ENCODE measurements around the gene TBL1X.

The TBL1X gene

DNA sequence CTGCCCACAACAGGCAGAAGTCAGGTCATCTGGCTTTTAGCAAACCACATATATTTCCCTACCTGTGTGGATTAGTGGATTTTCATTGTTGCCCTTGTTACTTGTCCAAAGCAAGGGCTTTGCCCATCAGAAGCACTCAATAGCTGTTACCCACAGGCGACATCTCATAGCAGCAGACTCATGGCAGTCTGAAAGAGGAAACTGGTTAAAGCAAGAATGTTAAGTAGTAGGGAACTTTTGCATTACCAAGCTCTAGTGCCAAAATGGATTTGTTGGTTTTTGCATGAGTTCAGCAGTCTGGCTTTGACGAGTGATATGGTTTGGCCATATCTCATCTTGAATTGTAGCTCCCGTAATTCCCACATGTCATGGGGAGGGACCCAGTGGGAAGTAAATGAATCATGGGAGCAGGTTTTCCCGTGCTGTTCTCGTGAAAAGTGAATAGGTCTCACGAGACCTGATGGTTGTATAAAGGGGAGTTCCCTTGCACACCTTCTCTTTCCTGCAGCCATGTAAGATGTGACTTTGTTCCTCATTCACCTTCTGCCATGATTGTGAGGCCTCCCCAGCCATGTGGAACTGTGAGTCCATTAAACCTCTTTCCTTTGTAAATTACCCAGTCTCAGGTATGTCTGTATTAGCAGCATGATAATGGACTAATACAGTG lies 192.9 kb downstream of the TBL1X start:
- no peak for TF ChIP-seq MYC (IDR thresholded peaks at IDR 0.05; ENCODE audit: low read depth, low read length)
- TF ChIP-seq, protein P1, sequence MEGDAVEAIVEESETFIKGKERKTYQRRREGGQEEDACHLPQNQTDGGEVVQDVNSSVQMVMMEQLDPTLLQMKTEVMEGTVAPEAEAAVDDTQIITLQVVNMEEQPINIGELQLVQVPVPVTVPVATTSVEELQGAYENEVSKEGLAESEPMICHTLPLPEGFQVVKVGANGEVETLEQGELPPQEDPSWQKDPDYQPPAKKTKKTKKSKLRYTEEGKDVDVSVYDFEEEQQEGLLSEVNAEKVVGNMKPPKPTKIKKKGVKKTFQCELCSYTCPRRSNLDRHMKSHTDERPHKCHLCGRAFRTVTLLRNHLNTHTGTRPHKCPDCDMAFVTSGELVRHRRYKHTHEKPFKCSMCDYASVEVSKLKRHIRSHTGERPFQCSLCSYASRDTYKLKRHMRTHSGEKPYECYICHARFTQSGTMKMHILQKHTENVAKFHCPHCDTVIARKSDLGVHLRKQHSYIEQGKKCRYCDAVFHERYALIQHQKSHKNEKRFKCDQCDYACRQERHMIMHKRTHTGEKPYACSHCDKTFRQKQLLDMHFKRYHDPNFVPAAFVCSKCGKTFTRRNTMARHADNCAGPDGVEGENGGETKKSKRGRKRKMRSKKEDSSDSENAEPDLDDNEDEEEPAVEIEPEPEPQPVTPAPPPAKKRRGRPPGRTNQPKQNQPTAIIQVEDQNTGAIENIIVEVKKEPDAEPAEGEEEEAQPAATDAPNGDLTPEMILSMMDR (IDR thresholded peaks at IDR 0.05; ENCODE audit: low read depth, low read length), result no peak
- TF ChIP-seq POLR2A (IDR thresholded peaks at IDR 0.05; ENCODE audit: extremely low read depth, insufficient read length), result no peak
- TF ChIP-seq, protein P2, sequence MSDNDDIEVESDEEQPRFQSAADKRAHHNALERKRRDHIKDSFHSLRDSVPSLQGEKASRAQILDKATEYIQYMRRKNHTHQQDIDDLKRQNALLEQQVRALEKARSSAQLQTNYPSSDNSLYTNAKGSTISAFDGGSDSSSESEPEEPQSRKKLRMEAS (IDR thresholded peaks at IDR 0.05; ENCODE audit: low read depth, low read length), result no peak
- DNase-seq (ENCODE audit: low read depth), result no peak
- H3K4me3 ChIP-seq (ENCODE audit: low read depth, low read length), result no peak overlapping the region

DNA sequence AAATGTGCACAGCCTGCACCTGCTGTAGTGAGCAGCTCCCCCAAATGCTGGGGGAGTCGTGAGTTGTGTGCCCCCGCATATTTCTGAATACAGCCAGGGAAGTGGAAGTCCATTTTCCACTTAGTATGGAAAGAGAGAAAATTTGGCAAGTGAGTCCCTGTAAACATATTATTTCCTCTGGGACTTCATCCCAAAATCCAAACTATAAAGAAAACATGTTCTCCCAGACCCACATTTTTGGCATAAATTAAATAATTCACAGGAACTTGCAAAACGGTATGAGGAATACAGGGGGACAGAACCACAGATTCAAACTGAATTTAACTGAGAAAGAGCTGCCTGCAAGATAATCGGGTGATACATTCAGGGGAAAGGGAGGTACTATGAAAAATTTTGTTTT lies 193.6 kb downstream of the TBL1X start:
- TF ChIP-seq, protein P2 (IDR thresholded peaks at IDR 0.05; ENCODE audit: low read depth, low read length), result no peak
- no peak for TF ChIP-seq POLR2A (IDR thresholded peaks at IDR 0.05; ENCODE audit: extremely low read depth, insufficient read length)
- TF ChIP-seq, protein P1 (IDR thresholded peaks at IDR 0.05; ENCODE audit: low read depth, low read length), result no peak
- TF ChIP-seq MYC (IDR thresholded peaks at IDR 0.05; ENCODE audit: low read depth, low read length), result no peak
- DNase-seq (ENCODE audit: low read depth), result no peak
- no peak overlapping the region for H3K4me3 ChIP-seq (ENCODE audit: low read depth, low read length)

DNA sequence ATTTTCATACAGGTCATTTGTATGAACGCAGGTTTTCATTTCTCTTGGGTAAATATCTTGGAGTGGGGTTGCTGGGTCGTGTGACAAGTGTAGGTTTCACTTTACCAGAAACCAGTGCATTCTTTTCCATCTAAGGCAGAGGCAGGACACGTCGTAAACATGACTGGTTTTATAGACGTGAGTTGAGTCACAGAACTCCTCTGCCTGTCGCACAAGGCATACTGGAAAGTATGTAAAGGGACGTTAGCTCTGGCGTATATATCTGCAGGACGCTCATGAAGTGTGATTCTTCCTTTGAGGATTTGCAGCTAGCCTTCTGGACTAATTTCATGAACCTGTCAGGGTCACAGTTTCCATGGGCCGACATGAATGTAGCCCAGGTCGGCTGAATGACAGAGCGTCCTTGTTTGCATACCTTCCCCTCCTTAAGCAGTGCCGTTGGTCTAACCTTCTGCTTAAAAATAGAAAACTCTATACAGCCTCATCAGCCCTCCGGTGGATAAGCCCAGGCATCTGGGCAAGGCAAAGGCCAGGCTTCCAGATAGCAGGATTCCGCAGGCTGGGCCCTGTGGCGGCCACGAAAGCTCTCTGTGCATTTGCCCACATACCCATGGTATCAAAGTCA lies 194.8 kb downstream of the TBL1X start:
- no peak overlapping the region for H3K4me3 ChIP-seq (ENCODE audit: low read depth, low read length)
- TF ChIP-seq, protein P1 (IDR thresholded peaks at IDR 0.05; ENCODE audit: low read depth, low read length), result no peak
- TF ChIP-seq MYC (IDR thresholded peaks at IDR 0.05; ENCODE audit: low read depth, low read length), result no peak
- TF ChIP-seq, protein P2 (IDR thresholded peaks at IDR 0.05; ENCODE audit: low read depth, low read length), result no peak
- no peak for TF ChIP-seq POLR2A (IDR thresholded peaks at IDR 0.05; ENCODE audit: extremely low read depth, insufficient read length)
- no peak for DNase-seq (ENCODE audit: low read depth)

DNA sequence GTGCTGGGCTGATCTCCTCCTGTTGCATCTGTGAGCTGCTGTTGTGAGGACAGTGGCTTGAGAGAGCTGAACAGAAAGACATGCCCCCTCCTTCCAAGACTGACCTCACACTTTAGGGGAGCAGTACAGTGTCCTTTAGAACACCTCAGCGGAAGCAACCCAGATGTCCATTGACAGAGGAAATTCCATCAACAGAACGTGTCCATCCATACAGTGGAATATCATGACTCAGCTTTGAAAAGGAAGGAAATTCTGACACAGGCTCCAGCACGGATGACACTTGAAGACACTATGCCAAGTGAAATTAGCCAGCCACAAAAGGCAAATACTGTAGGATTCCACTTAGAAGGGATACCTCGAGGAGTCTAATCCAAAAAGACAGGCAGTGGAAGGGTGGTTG lies 197.3 kb downstream of the TBL1X start:
- TF ChIP-seq, protein P2 (IDR thresholded peaks at IDR 0.05; ENCODE audit: low read depth, low read length), result no peak
- TF ChIP-seq POLR2A (IDR thresholded peaks at IDR 0.05; ENCODE audit: extremely low read depth, insufficient read length) (no peak), MYC (IDR thresholded peaks at IDR 0.05; ENCODE audit: low read depth, low read length) (no peak)
- TF ChIP-seq, protein P1 (IDR thresholded peaks at IDR 0.05; ENCODE audit: low read depth, low read length), result no peak
- no peak for DNase-seq (ENCODE audit: low read depth)
- no peak overlapping the region for H3K4me3 ChIP-seq (ENCODE audit: low read depth, low read length)

DNA sequence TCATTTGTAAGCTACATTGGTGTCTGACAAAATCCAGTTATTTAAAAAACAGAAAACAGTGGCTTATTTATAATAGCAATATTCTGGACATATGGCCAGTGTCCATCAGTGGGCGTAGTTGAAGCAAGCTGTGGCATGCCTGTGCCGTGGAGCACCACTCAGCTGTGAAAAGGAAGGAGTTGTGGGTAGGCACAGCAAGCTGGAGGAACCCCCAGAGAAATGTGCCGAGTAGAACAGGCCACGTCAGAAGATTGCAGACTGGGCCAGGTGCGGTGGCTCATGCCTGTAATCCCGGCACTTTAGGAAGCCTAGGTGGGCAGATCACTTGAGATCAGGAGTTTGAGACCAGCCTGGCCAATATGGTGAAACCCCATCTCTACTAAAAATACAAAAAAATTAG lies 198.4 kb downstream of the TBL1X start:
- no peak for DNase-seq (ENCODE audit: low read depth)
- H3K4me3 ChIP-seq (ENCODE audit: low read depth, low read length), result no peak overlapping the region
- TF ChIP-seq MYC (IDR thresholded peaks at IDR 0.05; ENCODE audit: low read depth, low read length), result no peak
- TF ChIP-seq, protein P2 (IDR thresholded peaks at IDR 0.05; ENCODE audit: low read depth, low read length), result no peak
- no peak for TF ChIP-seq POLR2A (IDR thresholded peaks at IDR 0.05; ENCODE audit: extremely low read depth, insufficient read length)
- TF ChIP-seq, protein P1 (IDR thresholded peaks at IDR 0.05; ENCODE audit: low read depth, low read length), result no peak

All from NB4 (cell line).